Activated naive CD4-positive, alpha-beta T cell (primary cell): Measurements from ENCODE around the gene CYP26B1.

Source experiments
- DNase-seq, 4 experiments: peaks; one replicate each; lab custom pipeline; 2025; lab: John Stamatoyannopoulos, UW

Gene CYP26B1

GRCh38 chr2:72129681-72130340, 17.9 kb downstream of the CYP26B1 start:
- no peak for DNase-seq

GRCh38 chr2:72128843-72129227, 18.8 kb downstream of the CYP26B1 start:
- DNase-seq, result no peak

- DNase-seq, result no peak
These were observed 19.4 kb downstream of the CYP26B1 start for GRCh38 chr2:72128059-72128842.

- DNase-seq, result no peak
These were observed 20.1 kb downstream of the CYP26B1 start for GRCh38 chr2:72127401-72128058.

GRCh38 chr2:72126186-72127100, 21.2 kb downstream of the CYP26B1 start:
- DNase-seq, result no peak

GRCh38 chr2:72124376-72124775, 23.3 kb downstream of the CYP26B1 start:
- no peak for DNase-seq

GRCh38 chr2:72121153-72121552, 26.5 kb downstream of the CYP26B1 start:
- no peak for DNase-seq

GRCh38 chr2:72118951-72119350, 28.7 kb downstream of the CYP26B1 start:
- no peak for DNase-seq

GRCh38 chr2:72118386-72118785, 29.3 kb downstream of the CYP26B1 start:
- no peak for DNase-seq

GRCh38 chr2:72117718-72118117, 29.9 kb downstream of the CYP26B1 start:
- DNase-seq, result no peak

- DNase-seq, result no peak
These were observed 30.6 kb downstream of the CYP26B1 start for GRCh38 chr2:72117029-72117428.

- DNase-seq, result no peak
These were observed 31.6 kb downstream of the CYP26B1 start for GRCh38 chr2:72116081-72116533.

GRCh38 chr2:72115110-72116080, 32.3 kb downstream of the CYP26B1 start:
- no peak for DNase-seq

- DNase-seq, result no peak
These were observed 33.0 kb downstream of the CYP26B1 start for GRCh38 chr2:72114693-72115051.

- no peak for DNase-seq
These were observed 33.6 kb downstream of the CYP26B1 start for GRCh38 chr2:72113847-72114692.

- DNase-seq, result no peak
These were observed 34.4 kb downstream of the CYP26B1 start for GRCh38 chr2:72112981-72113846.

GRCh38 chr2:72112401-72112800, 35.3 kb downstream of the CYP26B1 start:
- no peak for DNase-seq

GRCh38 chr2:72111061-72111460, 36.6 kb downstream of the CYP26B1 start:
- DNase-seq, result no peak

- DNase-seq, result no peak
These were observed 37.8 kb downstream of the CYP26B1 start for GRCh38 chr2:72109904-72110303.
